Measurements from ENCODE around the gene FAM124B. TPM values are rescaled to one million over a fixed set of nuclear protein-coding genes. Genes with fewer than 3 reads are reported as not detected.

Gene FAM124B
- total RNA-seq, 2 experiments from 2014 or later = 0.25 TPM; not detected in 1

- H3K36me3 Mint-ChIP-seq (ENCODE audit: low read depth) = no peaks in the 10 kb centered on the region
- no peaks in the 10 kb centered on the region for H3K4me1 Mint-ChIP-seq (ENCODE audit: low read depth)
- ChIA-PET POLR2A (no interaction called here), CTCF (interaction anchor here (1.9 kb wide), 1 partner anchor 33 kb away, joined by 7 read pairs; no protein-coding TSS in a partner anchor)
- intact Hi-C loops (cut with micrococcal nuclease) = no loop called here
- ATAC-seq (no peak), DNase-seq (no peak)
- no peaks in the 10 kb centered on the region for H3K27me3 Mint-ChIP-seq
- peaks cover 3% of the 10 kb centered on the region for H3K9me3 Mint-ChIP-seq
- H3K27ac Mint-ChIP-seq = no peak overlapping the region
- TF ChIP-seq CTCF (IDR thresholded peaks at IDR 0.05) = no peak
- H3K4me3 Mint-ChIP-seq = no peak overlapping the region
Measured at GRCh38 chr2:224416656-224417360, 14.9 kb upstream of the FAM124B start.

GRCh38 chr2:224413381-224413780 lies 11.5 kb upstream of the FAM124B start:
- CTCF ChIA-PET = interaction anchor here (1.3 kb wide), 1 partner anchor 44 kb away, joined by 3 read pairs; no protein-coding TSS in a partner anchor
- H3K27ac Mint-ChIP-seq = no peak overlapping the region
- ATAC-seq (no peak), DNase-seq (no peak)
- POLR2A ChIA-PET = no interaction called here
- no peaks in the 10 kb centered on the region for H3K27me3 Mint-ChIP-seq
- no peaks in the 10 kb centered on the region for H3K9me3 Mint-ChIP-seq
- no peaks in the 10 kb centered on the region for H3K4me1 Mint-ChIP-seq (ENCODE audit: low read depth)
- H3K36me3 Mint-ChIP-seq (ENCODE audit: low read depth) = no peaks in the 10 kb centered on the region
- no peak for TF ChIP-seq CTCF (IDR thresholded peaks at IDR 0.05)
- H3K4me3 Mint-ChIP-seq = no peak overlapping the region
- intact Hi-C loops (cut with micrococcal nuclease) = no loop called here

- no peak for ATAC-seq
- intact Hi-C loops (cut with micrococcal nuclease) = no loop called here
- TF ChIP-seq CTCF (IDR thresholded peaks at IDR 0.05) = no peak
- Mint-ChIP-seq H3K4me1 (ENCODE audit: low read depth) (peaks cover 2% of the 10 kb centered on the region), H3K4me3 (no peak overlapping the region), H3K9me3 (no peaks in the 10 kb centered on the region), H3K36me3 (ENCODE audit: low read depth) (no peaks in the 10 kb centered on the region), H3K27me3 (peaks cover 3% of the 10 kb centered on the region), H3K27ac (no peak overlapping the region)
- no peak for DNase-seq
- ChIA-PET POLR2A (no interaction called here), CTCF (interaction anchor here (1.0 to 1.7 kb wide), 3 partner anchors 38 to 233 kb away, joined by 3 to 4 read pairs (median 3); no protein-coding TSS in a partner anchor)
Measured at GRCh38 chr2:224412141-224413015, 10.5 kb upstream of the FAM124B start.

- ChIA-PET CTCF (interaction anchor here (1.0 to 1.7 kb wide), 3 partner anchors 39 to 234 kb away, joined by 3 to 4 read pairs (median 3); no protein-coding TSS in a partner anchor), POLR2A (no interaction called here)
- Mint-ChIP-seq H3K4me1 (ENCODE audit: low read depth) (peaks cover 5% of the 10 kb centered on the region), H3K9me3 (no peaks in the 10 kb centered on the region), H3K27me3 (peaks cover 9% of the 10 kb centered on the region), H3K36me3 (ENCODE audit: low read depth) (no peaks in the 10 kb centered on the region), H3K4me3 (no peak overlapping the region), H3K27ac (no peak overlapping the region)
- DNase-seq (no peak), ATAC-seq (no peak)
- intact Hi-C loops (cut with micrococcal nuclease) = no loop called here
- no peak for TF ChIP-seq CTCF (IDR thresholded peaks at IDR 0.05)
Measured at GRCh38 chr2:224410946-224411561, 9.1 kb upstream of the FAM124B start.

All from activated CD8-positive, alpha-beta T cell treated with anti-CD3 and anti-CD28 coated beads for 36 hours (primary cell).